Measurements from ENCODE around the gene LRRC39.

- TF ChIP-seq EZH2phosphoT487 (IDR thresholded peaks at IDR 0.05; ENCODE audit: insufficient read depth, low read depth), result no peak
- no peak for TF ChIP-seq EZH2 (IDR thresholded peaks at IDR 0.05; ENCODE audit: insufficient read depth, poor library complexity, severe bottlenecking)
Observed at GRCh38 chr1:100122177-100122576, 55.9 kb downstream of the LRRC39 start.

Data from GM23248 (cell line).